ENCODE data around the gene SECISBP2.

The SECISBP2 gene

DNA sequence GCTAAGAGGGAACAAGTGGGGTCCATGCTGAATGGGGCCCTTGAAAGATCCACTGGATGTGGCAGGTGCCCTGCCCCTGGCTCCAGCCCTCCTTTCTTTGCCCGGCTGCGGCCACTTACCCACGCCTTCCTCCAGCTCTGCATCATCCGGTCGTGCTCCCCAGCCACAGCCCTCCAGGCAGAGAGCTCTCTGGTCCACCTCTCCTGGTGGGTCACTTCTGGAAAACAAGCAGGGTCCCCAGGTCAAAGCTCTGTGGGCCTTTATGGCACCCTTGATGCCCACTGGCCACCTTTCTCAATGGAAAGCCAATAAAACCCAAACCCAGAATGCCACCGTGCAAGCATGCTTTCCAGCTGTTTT, 45.0 kb downstream of the SECISBP2 start:
- Histone ChIP-seq H2AFZ (ENCODE audit: low read length) (no peak overlapping the region), H3K79me2 (ENCODE audit: insufficient read depth, low read length) (no peaks in the 10 kb centered on the region), H3K27me3 (ENCODE audit: insufficient read depth, low read length) (no peaks in the 10 kb centered on the region), H3K27ac (ENCODE audit: low read depth, low read length, poor library complexity, severe bottlenecking) (no peak overlapping the region), H3K4me1 (ENCODE audit: insufficient read depth, low read length, severe bottlenecking) (no peaks in the 10 kb centered on the region), H3K9ac (ENCODE audit: low read length) (no peak overlapping the region), H4K20me1 (ENCODE audit: insufficient read depth, low read length) (no peaks in the 10 kb centered on the region), H3K9me2 (ENCODE audit: low read depth, low read length) (no peaks in the 10 kb centered on the region), H3K4me2 (ENCODE audit: low read length) (no peak overlapping the region), H3K4me3 (ENCODE audit: low read depth, low read length, poor library complexity, severe bottlenecking) (no peak overlapping the region), H3K36me3 (ENCODE audit: insufficient read depth, low read length) (peaks cover 34% of the 10 kb centered on the region), H3F3A (ENCODE audit: insufficient read depth, low read length) (no peaks in the 10 kb centered on the region), H3K9me3 (ENCODE audit: low read length) (no peaks in the 10 kb centered on the region)
- TF ChIP-seq EZH2 (IDR thresholded peaks at IDR 0.05; ENCODE audit: borderline replicate concordance, low read length), result no peak
- TF ChIP-seq, protein P1, sequence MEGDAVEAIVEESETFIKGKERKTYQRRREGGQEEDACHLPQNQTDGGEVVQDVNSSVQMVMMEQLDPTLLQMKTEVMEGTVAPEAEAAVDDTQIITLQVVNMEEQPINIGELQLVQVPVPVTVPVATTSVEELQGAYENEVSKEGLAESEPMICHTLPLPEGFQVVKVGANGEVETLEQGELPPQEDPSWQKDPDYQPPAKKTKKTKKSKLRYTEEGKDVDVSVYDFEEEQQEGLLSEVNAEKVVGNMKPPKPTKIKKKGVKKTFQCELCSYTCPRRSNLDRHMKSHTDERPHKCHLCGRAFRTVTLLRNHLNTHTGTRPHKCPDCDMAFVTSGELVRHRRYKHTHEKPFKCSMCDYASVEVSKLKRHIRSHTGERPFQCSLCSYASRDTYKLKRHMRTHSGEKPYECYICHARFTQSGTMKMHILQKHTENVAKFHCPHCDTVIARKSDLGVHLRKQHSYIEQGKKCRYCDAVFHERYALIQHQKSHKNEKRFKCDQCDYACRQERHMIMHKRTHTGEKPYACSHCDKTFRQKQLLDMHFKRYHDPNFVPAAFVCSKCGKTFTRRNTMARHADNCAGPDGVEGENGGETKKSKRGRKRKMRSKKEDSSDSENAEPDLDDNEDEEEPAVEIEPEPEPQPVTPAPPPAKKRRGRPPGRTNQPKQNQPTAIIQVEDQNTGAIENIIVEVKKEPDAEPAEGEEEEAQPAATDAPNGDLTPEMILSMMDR (IDR thresholded peaks at IDR 0.05; ENCODE audit: low read length), result no peak

DNA sequence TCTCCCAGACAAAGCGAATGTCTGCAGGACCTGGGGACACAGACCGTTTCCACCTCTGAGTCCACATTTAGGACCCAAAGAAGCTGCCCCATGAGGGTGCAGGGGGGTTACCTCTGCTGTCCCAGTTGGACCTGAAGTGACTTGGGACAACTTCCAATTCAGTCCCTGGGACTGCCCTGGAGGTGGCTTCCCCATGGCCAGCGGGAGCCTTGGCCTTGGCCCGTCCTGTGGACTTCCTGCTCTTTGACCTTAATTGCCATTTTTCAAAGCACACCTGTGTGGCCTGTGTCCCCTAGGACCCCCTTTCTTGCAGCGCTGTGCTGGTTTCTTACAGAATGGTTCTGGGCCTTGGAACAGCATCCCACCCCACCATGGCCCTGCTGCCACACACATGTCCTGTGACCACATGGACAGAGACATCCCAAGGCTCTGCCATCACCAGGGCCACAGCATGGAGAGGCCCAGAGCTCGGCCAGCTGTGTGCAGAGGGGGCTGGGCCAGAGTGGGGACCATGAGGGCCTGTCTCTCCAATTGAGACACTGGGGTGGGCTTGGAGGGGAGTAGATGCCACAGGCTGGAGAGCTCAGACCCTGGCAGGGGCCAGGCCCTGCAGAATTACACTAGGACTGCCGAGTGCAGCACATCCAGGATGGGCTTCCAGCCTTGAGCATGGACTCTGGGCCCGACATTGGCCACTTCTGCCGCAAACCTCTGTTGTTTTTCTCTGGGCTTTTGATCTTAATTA, 45.8 kb downstream of the SECISBP2 start:
- no peak overlapping the region for H3K4me2 ChIP-seq (ENCODE audit: low read length)
- H2AFZ ChIP-seq (ENCODE audit: low read length), result no peak overlapping the region

DNA sequence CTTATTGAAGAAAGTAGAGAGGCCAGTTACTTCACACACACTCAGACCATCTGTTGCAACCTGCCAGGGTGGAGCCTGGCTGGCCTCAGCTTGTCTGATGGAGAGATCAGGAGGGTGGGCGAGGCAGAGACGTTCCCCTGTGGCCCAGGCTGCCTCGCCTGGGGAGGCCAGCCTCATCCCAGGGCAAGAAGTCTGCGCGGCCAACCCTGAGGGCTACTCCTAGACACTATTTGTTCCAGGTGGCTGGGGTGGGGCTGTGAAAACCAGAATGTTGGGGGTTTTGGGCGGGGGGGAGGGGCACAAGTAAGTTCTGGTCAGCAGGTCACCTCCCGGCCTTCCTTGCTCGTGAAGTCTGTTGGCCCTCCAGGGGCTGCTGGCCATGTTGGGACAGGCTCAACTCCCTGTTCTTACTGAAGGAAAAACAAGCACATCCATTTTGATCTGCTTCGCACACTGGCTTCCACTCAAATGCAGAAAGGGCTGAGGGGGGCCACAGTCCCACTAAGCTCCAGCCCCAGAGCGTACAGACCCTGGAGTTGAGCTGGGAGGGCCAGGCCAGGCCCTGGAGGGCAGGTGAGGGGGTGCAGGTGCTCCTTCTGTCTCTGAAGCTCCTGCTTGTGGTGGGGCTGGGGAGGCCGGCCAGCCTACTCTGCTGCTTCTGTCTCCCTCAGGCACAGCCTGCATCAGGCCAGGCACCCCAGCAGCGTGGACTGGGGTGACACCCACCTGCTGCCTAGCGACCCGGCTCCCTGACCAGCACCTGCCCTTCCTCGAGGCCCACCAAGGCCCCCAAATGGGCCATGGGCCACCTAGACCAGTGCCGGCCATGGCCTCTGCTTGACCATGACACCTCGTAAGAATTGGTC, 46.6 kb downstream of the SECISBP2 start:
- no peaks in the 10 kb centered on the region for H3F3A ChIP-seq (ENCODE audit: insufficient read depth, low read length)
- no peak overlapping the region for H3K9ac ChIP-seq (ENCODE audit: low read length)
- no peak overlapping the region for H2AFZ ChIP-seq (ENCODE audit: low read length)
- no peaks in the 10 kb centered on the region for H3K79me2 ChIP-seq (ENCODE audit: insufficient read depth, low read length)
- H3K36me3 ChIP-seq (ENCODE audit: insufficient read depth, low read length), result peaks cover 19% of the 10 kb centered on the region
- H3K27me3 ChIP-seq (ENCODE audit: insufficient read depth, low read length), result no peaks in the 10 kb centered on the region
- no peaks in the 10 kb centered on the region for H4K20me1 ChIP-seq (ENCODE audit: insufficient read depth, low read length)
- no peaks in the 10 kb centered on the region for H3K4me1 ChIP-seq (ENCODE audit: insufficient read depth, low read length, severe bottlenecking)
- H3K9me2 ChIP-seq (ENCODE audit: low read depth, low read length), result no peaks in the 10 kb centered on the region
- H3K4me3 ChIP-seq (ENCODE audit: low read depth, low read length, poor library complexity, severe bottlenecking), result no peak overlapping the region
- H3K9me3 ChIP-seq (ENCODE audit: low read length), result no peaks in the 10 kb centered on the region
- no peak overlapping the region for H3K27ac ChIP-seq (ENCODE audit: low read depth, low read length, poor library complexity, severe bottlenecking)
- no peak overlapping the region for H3K4me2 ChIP-seq (ENCODE audit: low read length)
- TF ChIP-seq, protein P1 (IDR thresholded peaks at IDR 0.05; ENCODE audit: low read length), result no peak
- no peak for TF ChIP-seq EZH2 (IDR thresholded peaks at IDR 0.05; ENCODE audit: borderline replicate concordance, low read length)

More for the DNA sequence above, 45.8 kb downstream of the SECISBP2 start:
- no peaks in the 10 kb centered on the region for H3K4me1 ChIP-seq (ENCODE audit: insufficient read depth, low read length, severe bottlenecking)
- H3K9ac ChIP-seq (ENCODE audit: low read length), result no peak overlapping the region
- H3K36me3 ChIP-seq (ENCODE audit: insufficient read depth, low read length), result peaks cover 26% of the 10 kb centered on the region
- H3K4me3 ChIP-seq (ENCODE audit: low read depth, low read length, poor library complexity, severe bottlenecking), result no peak overlapping the region
- no peak overlapping the region for H3K27ac ChIP-seq (ENCODE audit: low read depth, low read length, poor library complexity, severe bottlenecking)
- no peaks in the 10 kb centered on the region for H3K9me2 ChIP-seq (ENCODE audit: low read depth, low read length)
- no peaks in the 10 kb centered on the region for H3K79me2 ChIP-seq (ENCODE audit: insufficient read depth, low read length)
- TF ChIP-seq, protein P1 (IDR thresholded peaks at IDR 0.05; ENCODE audit: low read length), result no peak
- TF ChIP-seq EZH2 (IDR thresholded peaks at IDR 0.05; ENCODE audit: borderline replicate concordance, low read length), result no peak
- no peaks in the 10 kb centered on the region for H3K27me3 ChIP-seq (ENCODE audit: insufficient read depth, low read length)
- H4K20me1 ChIP-seq (ENCODE audit: insufficient read depth, low read length), result no peaks in the 10 kb centered on the region
- no peaks in the 10 kb centered on the region for H3K9me3 ChIP-seq (ENCODE audit: low read length)
- no peaks in the 10 kb centered on the region for H3F3A ChIP-seq (ENCODE audit: insufficient read depth, low read length)
